Sigmoid colon (tissue), 4 donors: ENCODE results near the gene ARHGAP10.

Experiments
- POLR2A ChIP-seq, 2 donors: fragments of 450-650 bp; IDR thresholded peaks; one replicate each; pipeline ENCODE4 v1.6.1; 2016; ENCODE audit warnings: antibody characterized with exemption in 2 of 2, mild to moderate bottlenecking in 2 of 2, moderate library complexity in 2 of 2
- POLR2AphosphoS5 ChIP-seq, 4 donors: sonication (generic); formaldehyde crosslinking; IDR thresholded peaks; one replicate each; pipeline ENCODE4 v1.6.1; 2017; ENCODE audit warnings: antibody characterized with exemption in 4 of 4
- TF ChIP-seq, protein P1 (sequence below), 4 experiments: fragments of 450-650 bp in 3 of 4; fragments of 200-600 bp in 1 of 4; IDR thresholded peaks; one replicate each; pipeline ENCODE4 v1.5.1; 2016 to 2019; ENCODE audit warnings: antibody characterized with exemption in 4 of 4, mild to moderate bottlenecking in 3 of 4, moderate library complexity in 2 of 4

DNA sequence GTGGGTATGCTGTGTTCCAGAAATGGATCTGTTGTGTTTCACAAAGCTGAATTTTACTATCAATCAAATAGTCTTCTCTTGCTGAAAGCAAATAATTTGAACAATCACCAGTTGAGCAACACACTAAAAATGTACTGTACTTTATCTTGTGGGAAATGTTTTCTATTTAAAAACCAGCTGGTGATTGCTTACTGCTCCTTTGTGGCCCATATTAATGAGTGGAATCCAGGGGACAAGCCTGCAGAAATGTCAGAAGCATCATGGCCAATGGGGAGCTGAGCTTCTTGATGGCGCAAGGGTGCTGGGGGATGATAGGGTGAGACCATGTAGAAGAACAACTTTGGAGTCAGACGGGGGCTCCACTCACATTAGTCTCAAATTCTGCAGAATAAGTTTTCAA, 346.2 kb downstream of the ARHGAP10 start:
- TF ChIP-seq, protein P1, sequence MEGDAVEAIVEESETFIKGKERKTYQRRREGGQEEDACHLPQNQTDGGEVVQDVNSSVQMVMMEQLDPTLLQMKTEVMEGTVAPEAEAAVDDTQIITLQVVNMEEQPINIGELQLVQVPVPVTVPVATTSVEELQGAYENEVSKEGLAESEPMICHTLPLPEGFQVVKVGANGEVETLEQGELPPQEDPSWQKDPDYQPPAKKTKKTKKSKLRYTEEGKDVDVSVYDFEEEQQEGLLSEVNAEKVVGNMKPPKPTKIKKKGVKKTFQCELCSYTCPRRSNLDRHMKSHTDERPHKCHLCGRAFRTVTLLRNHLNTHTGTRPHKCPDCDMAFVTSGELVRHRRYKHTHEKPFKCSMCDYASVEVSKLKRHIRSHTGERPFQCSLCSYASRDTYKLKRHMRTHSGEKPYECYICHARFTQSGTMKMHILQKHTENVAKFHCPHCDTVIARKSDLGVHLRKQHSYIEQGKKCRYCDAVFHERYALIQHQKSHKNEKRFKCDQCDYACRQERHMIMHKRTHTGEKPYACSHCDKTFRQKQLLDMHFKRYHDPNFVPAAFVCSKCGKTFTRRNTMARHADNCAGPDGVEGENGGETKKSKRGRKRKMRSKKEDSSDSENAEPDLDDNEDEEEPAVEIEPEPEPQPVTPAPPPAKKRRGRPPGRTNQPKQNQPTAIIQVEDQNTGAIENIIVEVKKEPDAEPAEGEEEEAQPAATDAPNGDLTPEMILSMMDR (IDR thresholded peaks at IDR 0.05), result no peak
- TF ChIP-seq POLR2A (IDR thresholded peaks at IDR 0.05), result no peak
- no peak for TF ChIP-seq POLR2AphosphoS5 (IDR thresholded peaks at IDR 0.05)
